ENCODE data around the gene LGALS7. TPM values are rescaled to one million over a fixed set of nuclear protein-coding genes. Genes with fewer than 3 reads are reported as not detected.

LGALS7 gene
- total and polyA plus RNA-seq, 2 of the 8 experiments (the other 6 are each of a cell fraction or from before 2014, with no cell fraction given) = 0.32 TPM; not detected in 1

- TF ChIP-seq CEBPB (IDR thresholded peaks at IDR 0.05; ENCODE audit: low read depth, low read length) (no peak), NRF1 (IDR thresholded peaks at IDR 0.05; ENCODE audit: low read depth, low read length) (no peak), SIX5 (IDR thresholded peaks at IDR 0.05; ENCODE audit: low read depth, low read length) (no peak), HDAC2 (IDR thresholded peaks at IDR 0.05; ENCODE audit: borderline replicate concordance in 1 of 2, low read depth in 2 of 2, low read length in 2 of 2) (no peak), SIN3A (conservative IDR thresholded peaks at IDR 0.05 in 1 of 2, IDR thresholded peaks at IDR 0.05 in 1 of 2; ENCODE audit: low read depth in 1 of 2, low read length in 2 of 2) (no peak), JUND (IDR thresholded peaks at IDR 0.05; ENCODE audit: low read length) (no peak), SRF (IDR thresholded peaks at IDR 0.05; ENCODE audit: low read depth, low read length) (no peak)
These were observed 8.1 kb downstream of the LGALS7 start (continued) for GRCh38 chr19:38765214-38765613.

Data from H1 (cell line).